SK-N-MC (cell line): ENCODE measurements around the gene POP7.

ENCODE experiments used
- EZH2 ChIP-seq: fragments of 200-600 bp; sonication (generic); IDR thresholded peaks from one replicate; pipeline ENCODE4 v1.6.1; 2017; ENCODE audit warnings: antibody characterized with exemption
- FOXP2 ChIP-seq: optimal IDR thresholded peaks from 2 replicates; pipeline ENCODE3; 2011; ENCODE audit warnings: mild to moderate bottlenecking, moderate library complexity; ENCODE audit not compliant: insufficient read depth; ENCODE audit errors: extremely low read length, control extremely low read depth
- POLR2AphosphoS5 ChIP-seq: IDR thresholded peaks from 2 replicates; pipeline ENCODE4 v1.6.1; 2012; ENCODE audit warnings: mild to moderate bottlenecking, low read depth, low read length, borderline replicate concordance

DNA sequence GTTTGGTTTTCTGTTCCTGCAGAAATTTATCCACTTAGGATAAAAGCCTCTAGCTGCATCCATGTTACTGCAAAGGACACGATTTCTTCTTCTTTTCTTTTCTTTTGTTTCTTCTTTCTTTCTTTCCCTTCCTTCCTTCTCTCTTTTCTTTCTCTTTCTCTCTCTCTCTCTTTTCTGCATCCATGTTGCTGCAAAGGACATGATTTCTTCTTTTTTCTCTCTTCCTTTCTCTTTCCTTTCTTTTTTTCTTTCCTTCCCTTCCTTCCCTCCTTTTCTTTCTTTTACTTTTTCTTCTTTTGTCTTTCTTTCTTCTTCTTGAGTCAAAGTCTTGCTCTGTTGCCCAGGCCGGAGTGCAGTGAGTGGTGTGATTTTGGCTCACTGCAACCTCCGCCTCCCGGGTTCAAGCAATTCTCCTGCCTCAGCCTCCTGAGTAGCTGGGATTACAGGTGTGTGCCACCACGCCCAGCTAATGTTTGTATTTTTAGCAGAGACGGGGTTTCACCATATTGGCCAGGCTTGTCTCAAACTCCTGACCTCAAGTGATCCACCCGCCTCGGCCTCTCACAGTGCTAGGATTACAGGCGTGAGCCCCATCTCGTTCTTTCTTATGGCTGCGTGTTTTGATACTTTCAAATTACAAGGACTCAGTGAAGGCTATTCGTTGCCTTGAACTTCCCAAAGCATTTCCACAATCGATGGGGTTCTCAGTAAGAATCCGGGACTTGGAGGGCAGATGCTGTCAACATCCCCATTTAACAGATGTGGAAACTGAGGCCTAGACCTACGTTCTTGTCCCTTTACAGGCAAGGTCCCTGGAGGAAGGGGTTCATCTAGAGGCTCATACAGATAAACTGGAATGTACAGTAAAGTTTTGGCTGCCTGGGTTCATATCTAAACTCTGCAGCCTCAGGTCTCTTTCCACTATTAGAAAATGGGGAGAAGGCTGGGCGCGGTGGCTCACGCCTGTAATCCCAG is 34.3 kb upstream of the POP7 start:
- TF ChIP-seq POLR2AphosphoS5 (no peak), EZH2 (no peak), FOXP2 (no peak)
